Activated CD4-positive, alpha-beta memory T cell treated with anti-CD3 and anti-CD28 coated beads, Interleukin-2, amount 10 ng/mL, durations not matched to agents 7 days and 5 days (primary cell): Measurements from ENCODE around the gene PTK7. TPM values are rescaled to one million over a fixed set of nuclear protein-coding genes. Genes with fewer than 3 reads are reported as not detected.
A peak's percentile ranks its signal among the peaks of the same experiment; 100 is the strongest.

Experiments used
- CTCF ChIA-PET: fragments of 350-600 bp; sonication (Branson Sonifier 250); formaldehyde crosslinking; loops from one replicate; lab custom pipeline; 2021; ENCODE audit warnings: antibody characterized with exemption, inconsistent platforms; lab: Charles Lee
- POLR2A ChIA-PET: fragments of 350-600 bp; sonication (Branson Sonifier 250); formaldehyde crosslinking; loops from one replicate; lab custom pipeline; 2021; ENCODE audit warnings: antibody characterized with exemption; lab: Charles Lee
- DNase-seq: peaks from one replicate; pipeline ENCODE4 v3.0.0-alpha.2; 2020
- H3K27ac Mint-ChIP-seq: one replicate; pipeline ENCODE4 v1.8.0; 2021; ENCODE audit warnings: mild to moderate bottlenecking, mixed read lengths
- H3K27me3 Mint-ChIP-seq: one replicate; pipeline ENCODE4 v1.8.0; 2021; ENCODE audit warnings: mixed read lengths
- H3K36me3 Mint-ChIP-seq: one replicate; pipeline ENCODE4 v1.8.0; 2021; ENCODE audit warnings: low read depth, mixed read lengths
- H3K4me1 Mint-ChIP-seq: one replicate; pipeline ENCODE4 v1.8.0; 2021; ENCODE audit warnings: mixed read lengths
- H3K4me3 Mint-ChIP-seq: one replicate; pipeline ENCODE4 v1.8.0; 2021; ENCODE audit warnings: mild to moderate bottlenecking, mixed read lengths
- H3K9me3 Mint-ChIP-seq: one replicate; pipeline ENCODE4 v1.8.0; 2021; ENCODE audit warnings: mixed read lengths
- total RNA-seq, 2 experiments: library from RNA; stranded (reverse); gene quantifications; one replicate each; pipeline ENCODE4 v1.2.3, GENCODE V29; 2021

PTK7 gene
- total RNA-seq, 2 experiments from 2014 or later: 0.23 to 0.35 TPM

DNA sequence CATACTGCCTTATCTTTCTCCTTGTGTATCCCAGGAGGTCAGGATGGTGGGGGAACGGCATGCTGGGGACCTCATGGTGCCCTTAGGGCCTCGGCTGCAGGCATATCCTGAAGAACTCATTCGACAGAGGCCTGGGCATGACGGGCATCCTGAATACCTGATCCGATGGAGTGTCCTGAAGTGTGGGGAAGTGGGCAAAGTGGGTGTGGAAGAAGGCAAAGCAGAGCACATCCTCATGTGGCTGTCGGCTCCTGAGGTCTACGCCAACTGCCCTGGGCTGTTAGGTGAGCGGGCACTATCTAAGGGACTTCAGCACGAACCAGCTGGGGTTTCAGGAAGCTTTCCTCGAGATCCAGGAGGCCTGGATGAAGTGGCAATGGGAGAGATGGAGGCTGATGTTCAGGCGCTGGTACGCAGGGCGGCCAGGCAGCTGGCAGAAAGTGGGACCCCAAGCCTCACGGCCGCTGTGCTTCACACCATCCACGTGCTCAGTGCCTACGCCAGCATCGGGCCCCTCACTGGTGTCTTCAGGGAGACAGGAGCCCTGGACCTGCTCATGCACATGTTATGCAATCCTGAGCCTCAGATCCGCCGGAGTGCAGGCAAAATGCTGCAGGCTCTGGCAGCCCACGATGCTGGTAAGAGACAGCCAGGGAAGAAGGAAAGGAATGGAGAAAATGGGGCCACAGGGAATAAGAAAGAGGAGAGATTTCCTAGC lies 108.3 kb downstream of the PTK7 start:
- H3K9me3 Mint-ChIP-seq: no peaks in the 10 kb centered on the region
- no peak for DNase-seq
- H3K4me1 Mint-ChIP-seq: peaks cover 46% of the 10 kb centered on the region
- ChIA-PET CTCF (no interaction called here), POLR2A (interaction anchor here (1.5 to 5.5 kb wide), 2 partner anchors 10 to 16 kb away, joined by 3 to 51 read pairs; no protein-coding TSS in a partner anchor)
- peaks cover 42% of the 10 kb centered on the region for H3K36me3 Mint-ChIP-seq
- peak overlapping the region; percentile 8 for H3K27ac Mint-ChIP-seq
- H3K27me3 Mint-ChIP-seq: no peaks in the 10 kb centered on the region
- H3K4me3 Mint-ChIP-seq: peak overlapping the region; percentile 3

DNA sequence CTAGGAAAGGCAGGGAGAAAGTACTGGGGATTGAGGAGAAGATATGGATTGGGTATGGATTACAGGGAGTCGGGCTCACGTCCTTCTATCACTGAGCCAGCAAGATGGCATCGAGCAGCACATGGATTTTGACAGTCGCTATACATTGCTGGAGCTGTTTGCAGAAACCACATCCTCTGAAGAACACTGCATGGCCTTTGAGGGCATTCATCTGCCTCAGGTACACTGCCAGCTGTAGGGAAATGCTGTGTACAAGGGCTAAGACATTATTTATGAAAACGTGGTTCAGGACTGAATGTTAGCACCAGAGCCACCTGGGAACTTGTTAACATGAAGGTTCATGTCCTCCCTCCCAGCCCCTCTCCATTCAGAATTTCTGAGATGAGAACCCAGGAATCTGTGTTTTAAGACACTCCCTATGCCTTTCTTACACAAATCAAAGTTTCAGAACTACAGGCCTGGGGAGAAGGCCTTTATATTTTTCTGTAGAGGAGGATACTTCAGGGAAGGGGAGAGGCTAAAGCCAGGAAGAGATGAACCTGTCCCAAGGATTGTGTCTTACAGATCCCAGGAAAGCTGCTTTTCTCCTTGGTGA lies 109.4 kb downstream of the PTK7 start:
- Mint-ChIP-seq H3K27ac (peak overlapping the region; percentile 17), H3K9me3 (no peaks in the 10 kb centered on the region), H3K27me3 (no peaks in the 10 kb centered on the region), H3K36me3 (peaks cover 47% of the 10 kb centered on the region), H3K4me1 (peaks cover 48% of the 10 kb centered on the region), H3K4me3 (no peak overlapping the region)
- ChIA-PET POLR2A (interaction anchor here (0.6 to 5.5 kb wide), 4 partner anchors 11 to 206 kb away, joined by 3 to 51 read pairs (median 3); partner anchors contain the start of gene PEX6), CTCF (no interaction called here)
- DNase-seq: peak; percentile 40

DNA sequence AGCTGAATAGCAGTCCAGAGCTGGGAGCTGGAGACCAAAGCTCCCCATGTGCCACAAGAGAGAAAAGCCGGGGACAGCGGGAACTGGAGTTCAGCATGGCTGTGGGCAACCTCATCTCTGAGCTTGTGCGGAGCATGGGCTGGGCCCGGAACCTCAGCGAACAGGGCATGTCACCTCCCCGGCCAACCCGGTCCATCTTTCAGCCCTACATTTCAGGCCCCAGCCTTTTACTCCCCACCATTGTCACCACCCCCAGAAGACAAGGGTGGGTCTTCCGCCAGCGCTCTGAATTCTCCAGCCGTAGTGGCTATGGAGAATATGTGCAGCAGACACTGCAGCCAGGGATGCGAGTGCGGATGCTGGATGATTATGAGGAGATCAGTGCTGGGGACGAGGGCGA lies 109.9 kb downstream of the PTK7 start:
- Mint-ChIP-seq H3K27ac (peak overlapping the region; percentile 7), H3K4me1 (peaks cover 50% of the 10 kb centered on the region)
- POLR2A ChIA-PET: interaction anchor here (0.6 to 5.5 kb wide), 3 partner anchors 12 to 272 kb away, joined by 3 to 51 read pairs (median 3); no protein-coding TSS in a partner anchor

DNA sequence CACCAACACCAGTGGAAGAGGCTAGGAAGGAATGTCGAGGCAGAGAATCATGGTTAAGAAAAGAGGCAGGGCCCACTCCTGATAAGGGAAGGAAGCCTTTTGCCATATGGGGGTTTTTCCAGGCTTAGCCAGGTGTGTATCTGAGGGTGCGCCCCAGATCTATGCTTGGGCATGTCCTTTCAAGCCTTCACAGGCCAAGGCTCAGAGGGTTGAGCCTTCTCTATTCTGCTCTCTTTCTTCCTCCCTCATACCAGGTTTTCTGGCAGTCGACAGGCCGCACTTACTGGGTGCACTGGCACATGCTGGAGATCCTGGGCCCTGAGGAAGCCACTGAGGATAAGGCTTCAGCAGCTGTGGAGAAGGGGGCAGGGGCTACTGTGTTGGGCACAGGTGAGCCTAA lies 110.6 kb downstream of the PTK7 start:
- CTCF ChIA-PET: no interaction called here
- Mint-ChIP-seq H3K27me3 (no peaks in the 10 kb centered on the region), H3K36me3 (peaks cover 47% of the 10 kb centered on the region), H3K27ac (no peak overlapping the region), H3K9me3 (no peaks in the 10 kb centered on the region), H3K4me1 (peaks cover 44% of the 10 kb centered on the region), H3K4me3 (no peak overlapping the region)
- DNase-seq: no peak
- POLR2A ChIA-PET: interaction anchor here (5.5 kb wide), 1 partner anchor 13 kb away, joined by 51 read pairs; no protein-coding TSS in a partner anchor

More for the DNA sequence above, 109.9 kb downstream of the PTK7 start:
- DNase-seq: no peak
- no peaks in the 10 kb centered on the region for H3K27me3 Mint-ChIP-seq
- H3K9me3 Mint-ChIP-seq: no peaks in the 10 kb centered on the region
- H3K36me3 Mint-ChIP-seq: peaks cover 47% of the 10 kb centered on the region
- CTCF ChIA-PET: no interaction called here
- H3K4me3 Mint-ChIP-seq: no peak overlapping the region

DNA sequence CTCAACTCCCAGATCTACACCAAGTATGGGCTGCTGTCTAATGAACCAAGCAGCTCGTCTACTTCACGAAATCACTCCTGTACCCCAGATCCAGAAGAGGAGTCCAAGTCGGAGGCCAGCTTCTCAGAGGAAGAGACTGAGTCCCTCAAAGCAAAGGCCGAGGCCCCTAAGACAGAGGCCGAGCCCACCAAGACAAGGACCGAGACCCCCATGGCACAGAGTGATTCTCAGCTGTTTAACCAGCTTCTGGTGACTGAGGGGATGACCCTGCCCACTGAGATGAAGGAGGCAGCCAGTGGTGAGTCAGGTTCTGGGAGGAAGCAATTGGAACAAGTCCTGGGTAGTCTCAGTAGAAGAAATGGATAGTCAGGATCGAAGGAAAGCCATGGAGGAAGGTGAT lies 111.7 kb downstream of the PTK7 start:
- H3K4me3 Mint-ChIP-seq: no peak overlapping the region
- ChIA-PET POLR2A (interaction anchor here (0.5 to 1.2 kb wide), 2 partner anchors 17 to 41 kb away, joined by 3 read pairs; partner anchors contain the start of gene DNPH1), CTCF (no interaction called here)
- H3K27ac Mint-ChIP-seq: no peak overlapping the region
- no peaks in the 10 kb centered on the region for H3K9me3 Mint-ChIP-seq
- peaks cover 50% of the 10 kb centered on the region for H3K36me3 Mint-ChIP-seq
- H3K4me1 Mint-ChIP-seq: peaks cover 37% of the 10 kb centered on the region
- no peaks in the 10 kb centered on the region for H3K27me3 Mint-ChIP-seq
- DNase-seq: no peak

DNA sequence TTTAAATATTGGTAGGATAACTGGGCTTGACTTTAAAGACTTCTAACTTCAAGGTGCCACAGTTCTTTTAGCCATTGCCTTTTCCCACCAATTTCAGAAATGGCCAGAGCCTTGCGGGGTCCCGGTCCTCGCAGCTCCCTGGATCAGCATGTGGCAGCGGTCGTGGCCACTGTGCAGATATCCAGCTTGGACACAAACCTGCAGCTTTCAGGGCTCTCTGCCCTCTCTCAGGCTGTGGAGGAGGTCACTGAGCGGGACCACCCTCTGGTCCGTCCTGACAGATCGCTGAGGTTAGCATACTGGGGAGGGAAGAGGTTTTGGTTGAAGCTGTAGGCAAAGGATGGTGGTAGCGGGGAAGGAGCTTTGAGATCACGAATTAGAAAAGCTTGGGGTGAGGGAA lies 112.3 kb downstream of the PTK7 start:
- Mint-ChIP-seq H3K4me3 (no peak overlapping the region), H3K36me3 (peaks cover 56% of the 10 kb centered on the region), H3K9me3 (no peaks in the 10 kb centered on the region), H3K27me3 (no peaks in the 10 kb centered on the region), H3K4me1 (peaks cover 31% of the 10 kb centered on the region), H3K27ac (no peak overlapping the region)
- POLR2A ChIA-PET: interaction anchor here (1.2 kb wide), 1 partner anchor 40 kb away, joined by 3 read pairs; the partner anchor contains the start of gene DNPH1
- CTCF ChIA-PET: no interaction called here
- DNase-seq: no peak

DNA sequence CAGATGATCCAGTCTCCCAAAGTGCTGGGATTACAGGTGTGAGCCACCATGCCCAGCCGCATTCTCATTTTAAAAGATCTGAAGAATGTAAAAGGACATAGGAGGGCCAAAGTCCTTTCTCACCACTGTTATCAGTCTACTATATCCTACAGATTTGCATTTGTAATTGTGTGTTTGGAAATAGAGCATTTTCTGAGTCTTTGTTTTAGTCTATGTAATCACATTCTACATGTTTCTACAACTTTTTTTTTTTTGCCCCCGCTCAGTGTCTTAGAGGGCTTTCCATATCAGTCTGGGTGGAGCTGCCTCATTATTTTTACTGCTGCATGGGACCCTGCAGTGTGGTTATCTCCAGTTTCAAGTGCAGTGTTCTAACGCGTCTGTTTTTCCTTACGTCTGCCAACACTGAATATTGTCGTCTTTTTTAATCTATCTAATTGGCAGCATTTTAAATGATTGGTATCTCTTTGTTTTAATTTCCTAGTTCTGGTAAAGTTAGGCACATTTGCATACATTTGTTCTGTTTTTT lies 113.7 kb downstream of the PTK7 start:
- no peak overlapping the region for H3K27ac Mint-ChIP-seq
- no peaks in the 10 kb centered on the region for H3K9me3 Mint-ChIP-seq
- DNase-seq: no peak
- ChIA-PET POLR2A (no interaction called here), CTCF (no interaction called here)
- no peaks in the 10 kb centered on the region for H3K27me3 Mint-ChIP-seq
- H3K36me3 Mint-ChIP-seq: peaks cover 55% of the 10 kb centered on the region
- H3K4me3 Mint-ChIP-seq: no peak overlapping the region
- peaks cover 18% of the 10 kb centered on the region for H3K4me1 Mint-ChIP-seq

DNA sequence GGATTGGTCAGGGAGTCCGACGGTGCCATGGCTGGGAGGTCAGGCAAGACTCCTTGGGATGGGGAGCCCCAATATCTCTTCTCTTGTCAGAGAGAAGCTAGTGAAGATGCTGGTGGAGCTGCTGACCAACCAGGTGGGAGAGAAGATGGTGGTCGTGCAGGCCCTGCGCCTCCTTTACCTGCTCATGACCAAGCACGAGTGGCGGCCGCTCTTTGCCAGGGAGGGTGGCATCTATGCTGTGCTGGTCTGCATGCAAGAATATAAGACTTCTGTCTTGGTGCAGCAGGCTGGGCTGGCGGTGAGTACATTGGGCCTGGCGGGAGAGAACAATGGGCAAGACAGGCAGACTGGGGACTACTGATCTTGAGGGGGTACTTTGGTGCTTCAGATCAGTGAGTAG lies 116.8 kb downstream of the PTK7 start:
- Mint-ChIP-seq H3K4me3 (no peak overlapping the region), H3K9me3 (no peaks in the 10 kb centered on the region), H3K36me3 (peaks cover 49% of the 10 kb centered on the region), H3K4me1 (peaks cover 6% of the 10 kb centered on the region), H3K27ac (no peak overlapping the region), H3K27me3 (no peaks in the 10 kb centered on the region)
- no peak for DNase-seq
- ChIA-PET CTCF (interaction anchor here (0.7 kb wide), 1 partner anchor 63 kb away, joined by 3 read pairs; no protein-coding TSS in a partner anchor), POLR2A (no interaction called here)

DNA sequence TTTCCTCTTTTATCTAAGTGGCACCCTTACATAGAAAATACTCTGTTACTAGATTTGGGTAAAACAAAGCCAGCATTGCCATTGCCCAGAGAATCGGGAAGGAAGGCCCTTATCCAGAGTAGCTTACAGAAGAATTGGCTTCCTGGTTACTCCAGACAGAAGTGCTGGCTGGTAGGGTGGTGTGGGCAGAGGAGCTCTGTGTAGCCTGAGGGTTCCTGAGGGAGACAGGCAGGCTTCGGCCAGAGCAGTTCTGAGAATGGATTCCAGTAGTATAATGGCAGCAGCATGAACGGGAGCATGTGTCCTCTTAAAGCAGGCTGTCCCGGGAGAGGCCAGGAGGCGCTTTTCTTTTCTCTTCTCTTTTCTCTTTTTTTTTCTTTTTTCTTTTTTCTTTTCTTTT lies 117.8 kb downstream of the PTK7 start:
- CTCF ChIA-PET: no interaction called here

DNA sequence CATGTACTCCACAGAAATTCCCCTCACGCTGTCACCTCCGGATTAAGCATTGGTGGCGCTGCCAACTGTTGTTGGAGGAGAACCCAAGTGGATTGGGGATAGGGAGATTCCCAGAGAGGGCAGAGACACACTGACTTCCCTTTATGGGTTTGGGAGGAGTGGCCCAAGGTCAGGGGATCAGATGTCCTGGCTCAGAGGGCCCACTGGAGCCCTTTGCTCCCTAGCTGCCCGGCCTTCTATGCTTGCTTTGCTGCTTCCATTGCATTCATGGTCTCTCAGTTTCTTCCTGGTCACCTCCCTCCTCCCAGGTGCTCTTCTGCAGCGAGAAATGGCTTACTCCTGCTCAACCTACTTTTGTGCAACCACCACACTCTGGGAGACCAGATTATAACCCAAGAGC lies 120.2 kb downstream of the PTK7 start:
- no peaks in the 10 kb centered on the region for H3K27me3 Mint-ChIP-seq
- DNase-seq: no peak
- no peak overlapping the region for H3K27ac Mint-ChIP-seq
- CTCF ChIA-PET: no interaction called here
- peaks cover 43% of the 10 kb centered on the region for H3K36me3 Mint-ChIP-seq
- POLR2A ChIA-PET: interaction anchor here (0.7 kb wide), 1 partner anchor 24 kb away, joined by 3 read pairs; no protein-coding TSS in a partner anchor
- no peaks in the 10 kb centered on the region for H3K4me1 Mint-ChIP-seq
- H3K9me3 Mint-ChIP-seq: no peaks in the 10 kb centered on the region
- H3K4me3 Mint-ChIP-seq: no peak overlapping the region

More for the DNA sequence above, 117.8 kb downstream of the PTK7 start:
- no peak overlapping the region for H3K27ac Mint-ChIP-seq
- no peaks in the 10 kb centered on the region for H3K27me3 Mint-ChIP-seq
- DNase-seq: no peak
- H3K4me1 Mint-ChIP-seq: peaks cover 6% of the 10 kb centered on the region
- H3K4me3 Mint-ChIP-seq: no peak overlapping the region
- peaks cover 41% of the 10 kb centered on the region for H3K36me3 Mint-ChIP-seq
- H3K9me3 Mint-ChIP-seq: no peaks in the 10 kb centered on the region
- POLR2A ChIA-PET: interaction anchor here (0.6 to 0.8 kb wide), 2 partner anchors 10 to 320 kb away, joined by 3 to 5 read pairs; no protein-coding TSS in a partner anchor

DNA sequence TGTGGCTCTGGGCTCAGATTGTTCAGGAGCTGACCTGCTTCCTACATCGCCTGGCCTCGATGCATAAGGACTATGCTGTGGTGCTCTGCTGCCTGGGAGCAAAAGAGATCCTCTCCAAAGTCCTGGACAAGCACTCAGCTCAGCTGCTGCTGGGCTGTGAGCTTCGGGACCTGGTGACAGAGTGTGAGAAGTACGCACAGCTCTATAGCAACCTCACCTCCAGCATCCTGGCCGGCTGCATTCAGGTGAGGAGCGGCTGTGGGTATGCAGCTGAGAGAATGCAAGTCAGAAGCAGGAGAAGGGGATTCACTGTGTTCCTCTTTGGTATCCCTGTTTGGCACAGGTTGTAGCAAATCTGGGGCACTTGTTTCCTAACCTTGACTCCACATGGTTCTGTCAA lies 123.8 kb downstream of the PTK7 start:
- Mint-ChIP-seq H3K27me3 (no peaks in the 10 kb centered on the region), H3K36me3 (peaks cover 29% of the 10 kb centered on the region), H3K27ac (no peak overlapping the region), H3K4me1 (no peaks in the 10 kb centered on the region), H3K9me3 (no peaks in the 10 kb centered on the region), H3K4me3 (no peak overlapping the region)
- CTCF ChIA-PET: interaction anchor here (2.7 kb wide), 1 partner anchor 29 kb away, joined by 11 read pairs; the partner anchor contains the start of gene DNPH1
- DNase-seq: no peak
- POLR2A ChIA-PET: no interaction called here

DNA sequence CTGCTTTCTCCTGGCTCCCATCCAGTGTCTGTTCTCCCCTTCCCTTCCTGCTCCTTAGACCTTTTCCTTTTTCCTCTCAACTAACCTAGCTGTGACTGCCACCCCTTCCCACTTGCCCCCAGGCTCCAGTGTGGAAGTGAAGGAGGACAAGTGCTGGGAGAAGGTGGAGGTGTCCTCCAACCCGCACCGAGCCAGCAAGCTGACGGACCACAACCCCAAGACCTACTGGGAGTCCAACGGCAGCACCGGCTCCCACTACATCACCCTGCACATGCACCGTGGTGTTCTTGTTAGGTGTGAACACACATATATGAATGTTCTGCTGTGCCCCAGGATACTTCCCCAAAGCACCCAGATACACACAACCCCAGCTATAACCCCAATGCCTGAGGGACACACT lies 124.4 kb downstream of the PTK7 start:
- Mint-ChIP-seq H3K27me3 (no peaks in the 10 kb centered on the region), H3K4me3 (no peak overlapping the region), H3K36me3 (peaks cover 25% of the 10 kb centered on the region), H3K9me3 (no peaks in the 10 kb centered on the region), H3K27ac (peak overlapping the region; percentile 10), H3K4me1 (no peaks in the 10 kb centered on the region)
- no peak for DNase-seq
- ChIA-PET CTCF (interaction anchor here (2.7 kb wide), 1 partner anchor 28 kb away, joined by 11 read pairs; the partner anchor contains the start of gene DNPH1), POLR2A (interaction anchor here (1.3 kb wide), 1 partner anchor 26 kb away, joined by 3 read pairs; no protein-coding TSS in a partner anchor)

DNA sequence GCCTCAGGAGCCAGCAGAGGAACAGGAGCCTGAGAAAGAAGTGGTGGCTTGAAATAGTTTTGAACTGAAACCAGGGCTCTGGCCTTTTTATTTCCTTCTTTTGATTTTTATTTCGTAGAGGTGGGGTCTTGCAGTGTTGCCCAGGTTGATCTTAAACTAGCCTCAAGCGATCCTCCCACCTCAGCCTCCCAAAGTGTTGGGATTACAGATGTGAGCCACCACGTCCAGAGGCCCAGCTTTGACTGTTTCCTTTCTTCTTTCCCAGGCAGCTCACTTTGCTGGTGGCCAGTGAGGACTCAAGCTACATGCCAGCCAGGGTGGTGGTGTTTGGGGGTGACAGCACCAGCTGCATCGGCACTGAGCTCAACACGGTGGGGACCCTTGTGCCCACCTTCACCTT lies 126.3 kb downstream of the PTK7 start:
- peaks cover 26% of the 10 kb centered on the region for H3K36me3 Mint-ChIP-seq
- no peaks in the 10 kb centered on the region for H3K9me3 Mint-ChIP-seq
- H3K4me3 Mint-ChIP-seq: no peak overlapping the region
- no peak overlapping the region for H3K27ac Mint-ChIP-seq
- no peaks in the 10 kb centered on the region for H3K4me1 Mint-ChIP-seq
- ChIA-PET CTCF (no interaction called here), POLR2A (interaction anchor here (1.1 kb wide), 1 partner anchor 10 kb away, joined by 3 read pairs; no protein-coding TSS in a partner anchor)
- H3K27me3 Mint-ChIP-seq: no peaks in the 10 kb centered on the region
- DNase-seq: no peak
